Cardiac septum (tissue), 1 donor: ENCODE data around the gene WDR37. TPM values are rescaled to one million over a fixed set of nuclear protein-coding genes. Genes with fewer than 3 reads are reported as not detected.
"Not testable (repeated sequence)": the region's sequence is repeated elsewhere in the genome, so short reads cannot be mapped to it uniquely, and the experiment has no call there.

ENCODE experiments used
- DNase-seq: peaks from one replicate; pipeline ENCODE4 v3.0.0-alpha.2; 2020; ENCODE audit warnings: low spot score
- intact Hi-C: fragments of 100-400 bp; cut with DNase I; formaldehyde crosslinking; loops from one replicate; pipeline ENCODE4 v1.14.0; 2022
- total RNA-seq: library from RNA; stranded (reverse); fragmentation: NEBNext Ultra II Directional; extraction: Animal tissue kit (Norgen Biotek cat#: 25700); gene quantifications from one replicate; pipeline ENCODE4 v1.2.1, GENCODE V29; 2021
- donor health status: DM: no; HTN: no; CAD: no.

WDR37 gene
- total RNA-seq, 1 donor from 2014 or later = 28.1 TPM

DNA sequence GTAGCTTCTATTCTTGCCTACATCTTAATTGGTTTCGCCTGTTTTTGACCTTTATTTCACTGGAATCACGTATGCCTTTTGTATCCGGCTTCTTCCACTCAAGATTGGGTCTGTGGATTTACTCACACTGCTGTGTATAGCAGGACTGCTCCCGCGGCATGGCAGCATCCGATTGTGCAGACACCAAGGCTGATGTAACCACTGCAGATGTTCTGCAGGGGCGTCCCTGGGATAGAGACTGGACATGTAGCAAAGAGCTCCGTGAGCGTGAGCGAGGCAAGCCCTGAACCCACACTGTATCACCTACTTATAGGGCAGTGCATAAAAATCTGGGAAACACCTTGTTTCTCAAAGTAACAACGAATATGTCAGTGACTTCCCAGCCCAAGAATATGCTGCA lies 19.1 kb upstream of the WDR37 start:
- no peak for DNase-seq
- intact Hi-C loops = no loop called here

DNA sequence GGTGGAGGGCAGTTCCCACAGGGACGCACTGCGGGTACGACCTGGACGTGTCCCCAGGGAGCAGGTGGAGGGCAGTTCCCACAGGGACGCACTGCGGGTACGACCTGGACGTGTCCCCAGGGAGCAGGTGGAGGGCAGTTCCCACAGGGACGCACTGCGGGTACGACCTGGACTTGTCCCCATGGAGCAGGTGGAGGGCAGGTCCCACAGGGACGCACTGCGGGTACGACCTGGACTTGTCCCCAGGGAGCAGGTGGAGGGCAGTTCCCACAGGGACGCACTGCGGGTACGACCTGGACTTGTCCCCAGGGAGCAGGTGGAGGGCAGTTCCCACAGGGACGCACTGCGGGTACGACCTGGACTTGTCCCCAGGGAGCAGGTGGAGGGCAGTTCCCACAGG lies 17.4 kb upstream of the WDR37 start:
- intact Hi-C loops, DNase-seq: not testable (repeated sequence)

DNA sequence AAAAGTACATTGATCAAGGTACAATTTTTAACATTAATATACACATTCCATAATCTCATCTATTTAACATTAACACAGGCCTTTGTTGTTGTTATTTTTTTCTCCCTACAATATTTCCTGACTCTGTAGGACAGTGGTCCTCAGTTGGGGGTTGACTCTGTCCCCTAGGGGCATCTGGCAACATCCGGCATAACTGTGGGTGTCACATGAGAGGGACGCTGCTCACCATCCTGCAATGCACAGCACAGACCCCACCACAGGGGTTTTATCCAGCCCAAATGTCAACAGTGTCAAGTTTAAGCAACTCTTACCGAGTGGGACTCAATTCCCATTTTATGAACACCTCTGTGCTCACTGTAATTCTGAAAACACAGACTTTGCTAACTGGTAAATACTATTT lies 16.1 kb upstream of the WDR37 start:
- intact Hi-C loops = no loop called here
- no peak for DNase-seq

DNA sequence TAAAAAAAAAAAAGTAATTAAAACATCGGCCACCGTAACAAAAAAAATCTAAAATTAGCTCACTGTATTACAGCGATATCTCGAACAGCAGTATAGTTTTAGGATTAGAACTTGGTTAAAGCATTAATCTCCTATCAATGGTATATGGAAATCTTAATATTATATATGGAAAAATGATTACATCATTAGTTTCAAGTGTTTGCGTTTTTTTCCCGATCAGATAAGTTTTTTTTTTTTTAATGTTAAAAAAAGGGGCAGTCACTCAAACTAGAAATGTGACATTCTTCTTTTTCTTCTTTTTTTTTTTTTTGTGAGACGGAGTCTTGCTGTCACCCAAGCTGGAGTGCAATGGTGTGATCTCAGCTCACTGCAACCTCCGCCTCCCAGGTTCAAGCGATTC lies 14.7 kb upstream of the WDR37 start:
- no peak for DNase-seq
- intact Hi-C loops = no loop called here

DNA sequence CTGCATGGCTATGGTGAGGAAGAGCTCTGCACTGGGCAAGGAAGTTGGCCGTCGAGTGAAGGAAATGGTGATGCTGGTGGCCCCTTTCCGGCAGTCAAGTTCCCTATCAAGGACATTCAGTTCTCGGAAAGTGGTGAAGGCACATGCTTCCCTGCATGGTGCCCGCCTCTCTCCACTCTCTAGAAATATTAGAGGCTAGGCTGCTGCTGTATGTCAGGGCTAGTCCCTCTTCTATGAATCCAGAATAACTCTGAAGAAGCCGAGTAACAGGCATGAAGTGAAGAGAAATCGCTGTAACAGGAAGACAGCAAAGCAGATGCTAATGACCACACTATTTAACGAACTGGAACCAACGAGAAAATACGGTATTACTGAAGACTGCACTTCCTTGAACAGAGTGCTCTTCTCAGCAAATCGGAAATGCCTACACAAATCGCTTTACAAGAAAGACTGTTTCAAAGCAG lies 12.6 kb upstream of the WDR37 start:
- intact Hi-C loops = no loop called here
- peak; percentile 81 for DNase-seq

DNA sequence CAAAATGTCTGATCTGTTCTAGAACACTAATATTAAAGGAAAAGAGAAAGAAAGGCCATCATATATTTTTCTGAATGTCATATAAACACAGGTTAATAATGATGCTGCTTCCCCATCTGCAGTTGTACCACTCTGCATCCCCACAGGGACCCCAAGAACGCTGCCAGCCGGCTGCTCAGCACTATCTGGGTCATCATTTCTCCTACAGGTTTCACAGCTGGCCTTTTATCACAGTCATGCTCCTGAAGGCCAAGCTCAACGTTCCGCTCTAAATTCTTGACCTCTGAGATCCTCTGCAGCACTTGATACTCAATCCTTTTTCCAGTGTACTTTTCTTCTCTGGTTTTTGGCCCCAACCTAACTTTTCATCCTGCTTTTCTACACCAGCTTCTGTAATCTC lies 12.0 kb upstream of the WDR37 start:
- intact Hi-C loops = no loop called here
- no peak for DNase-seq

DNA sequence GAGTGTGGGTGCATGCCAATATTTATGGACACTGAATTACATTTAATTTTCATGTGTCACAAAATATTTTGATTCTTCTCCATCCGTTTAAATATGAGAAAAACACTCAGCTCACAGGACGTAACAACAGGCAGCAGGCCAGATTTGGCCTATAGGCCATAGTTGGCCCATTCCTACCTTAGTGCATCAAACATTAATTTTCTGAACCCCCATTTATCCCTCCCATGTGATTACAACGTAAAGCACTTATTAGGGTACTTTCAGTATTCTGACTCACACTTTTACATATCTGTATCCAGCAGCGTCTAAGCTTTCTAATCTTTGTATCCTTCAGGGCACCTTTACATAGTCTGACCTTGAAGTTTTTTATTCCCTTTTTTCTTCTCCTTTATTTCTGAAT lies 11.2 kb upstream of the WDR37 start:
- intact Hi-C loops = no loop called here
- no peak for DNase-seq

DNA sequence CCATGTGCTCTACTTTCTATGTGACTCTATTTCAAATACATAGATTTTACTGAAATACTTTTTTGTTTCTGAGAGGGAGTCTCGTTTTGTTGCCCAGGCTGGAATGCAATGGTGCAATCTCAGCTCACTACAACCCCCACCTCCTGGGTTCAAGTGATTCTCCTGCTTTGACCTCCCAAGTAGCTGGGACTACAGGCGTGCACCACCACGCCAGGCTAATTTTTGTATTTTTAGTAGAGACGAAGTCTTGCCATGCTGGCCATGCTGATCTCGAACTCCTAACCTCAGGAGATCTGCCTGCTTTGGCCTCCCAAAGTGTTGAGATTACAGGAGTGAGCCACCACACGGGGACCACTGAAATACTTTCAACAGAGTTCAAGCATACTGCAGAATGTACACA lies 10.8 kb upstream of the WDR37 start:
- no peak for DNase-seq
- intact Hi-C loops = no loop called here

DNA sequence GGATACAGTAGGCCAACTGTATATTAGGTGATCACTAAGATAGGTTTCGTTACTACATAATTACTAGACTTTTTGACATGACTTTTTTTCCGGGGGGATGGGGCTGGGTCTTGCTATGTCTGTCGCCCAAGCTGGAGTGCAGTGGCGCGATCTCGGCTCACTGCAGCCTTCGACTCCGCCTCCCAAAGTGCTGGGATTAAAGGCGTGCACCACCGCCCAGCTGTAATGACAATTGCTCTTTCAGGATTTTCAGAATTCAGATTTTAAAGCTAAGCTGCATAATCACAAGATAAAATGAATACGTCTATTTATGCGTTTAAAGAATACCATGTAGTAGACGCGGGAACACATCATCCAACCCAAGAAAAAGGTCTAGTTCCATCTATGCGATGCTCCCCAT lies 8.2 kb upstream of the WDR37 start:
- intact Hi-C loops = loop anchor here (2.0 kb wide), 1 partner anchor 59 kb away; the partner anchor contains the start of gene GTPBP4

DNA sequence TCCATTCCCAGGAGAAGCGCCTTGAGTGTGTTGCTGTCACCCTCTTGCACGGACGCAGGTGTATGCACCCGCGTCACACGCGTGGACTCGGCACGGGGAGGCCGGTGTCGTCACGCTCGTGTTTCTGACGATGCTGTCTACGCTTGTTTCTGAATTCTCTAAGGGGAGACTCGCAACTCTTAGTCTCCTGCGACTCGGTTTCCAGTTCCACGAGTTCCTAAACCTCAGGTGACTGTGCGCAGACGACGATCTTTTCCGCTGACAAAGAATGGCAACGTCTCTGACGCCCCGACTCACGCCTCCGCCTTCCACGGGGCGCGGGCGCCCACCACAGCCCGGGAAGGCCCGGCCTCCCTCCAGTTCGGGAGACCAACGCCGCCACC lies 7.8 kb upstream of the WDR37 start:
- intact Hi-C loops = loop anchor here (2.0 kb wide), 1 partner anchor 60 kb away; the partner anchor contains the start of gene GTPBP4

More for the DNA sequence above, 8.2 kb upstream of the WDR37 start:
- DNase-seq = no peak

DNA sequence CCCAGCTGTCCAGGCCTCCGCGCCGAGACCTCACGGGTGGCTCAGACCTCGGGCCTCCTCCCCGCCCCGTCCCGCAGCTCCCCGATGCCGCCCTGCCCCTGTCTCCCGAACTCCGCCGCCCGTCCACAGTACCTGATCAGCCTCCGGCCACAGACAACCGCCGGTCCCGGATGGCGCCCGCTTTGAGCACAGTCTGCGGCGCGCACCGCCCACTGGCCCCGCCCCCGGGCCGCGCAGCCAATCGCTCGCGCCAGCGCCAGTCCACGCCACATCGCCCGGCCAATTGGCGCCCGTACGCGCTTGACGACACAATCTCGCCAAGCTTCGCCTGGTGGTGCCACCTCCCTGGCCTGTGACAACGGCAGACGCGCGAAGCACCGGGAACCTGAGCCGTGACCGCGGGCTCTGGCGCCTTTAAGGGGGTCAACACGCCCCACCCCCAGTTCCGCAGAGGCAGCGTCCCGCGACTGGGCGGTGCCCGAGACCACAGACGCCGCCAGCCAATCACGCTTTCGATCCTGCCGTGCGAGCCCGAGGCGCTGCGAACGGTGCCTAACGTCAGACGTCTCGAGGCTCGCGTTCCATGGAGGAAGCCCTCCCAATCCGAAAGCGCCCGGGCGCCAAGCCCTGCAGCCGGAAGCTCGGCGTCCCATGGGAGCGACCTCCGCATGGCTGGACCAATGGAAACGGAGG lies 7.3 kb upstream of the WDR37 start, which contains the start of gene IDI1:
TSS of gene IDI1 (minus strand) at position 388 of the 693 bp plus-strand sequence. CDS start at position 272, 116 bp downstream.
- DNase-seq = peak; percentile 98
- intact Hi-C loops = loop anchor here (2.0 kb wide), 1 partner anchor 60 kb away; the partner anchor contains the start of gene GTPBP4

More for the DNA sequence above, 7.8 kb upstream of the WDR37 start:
- DNase-seq = no peak

DNA sequence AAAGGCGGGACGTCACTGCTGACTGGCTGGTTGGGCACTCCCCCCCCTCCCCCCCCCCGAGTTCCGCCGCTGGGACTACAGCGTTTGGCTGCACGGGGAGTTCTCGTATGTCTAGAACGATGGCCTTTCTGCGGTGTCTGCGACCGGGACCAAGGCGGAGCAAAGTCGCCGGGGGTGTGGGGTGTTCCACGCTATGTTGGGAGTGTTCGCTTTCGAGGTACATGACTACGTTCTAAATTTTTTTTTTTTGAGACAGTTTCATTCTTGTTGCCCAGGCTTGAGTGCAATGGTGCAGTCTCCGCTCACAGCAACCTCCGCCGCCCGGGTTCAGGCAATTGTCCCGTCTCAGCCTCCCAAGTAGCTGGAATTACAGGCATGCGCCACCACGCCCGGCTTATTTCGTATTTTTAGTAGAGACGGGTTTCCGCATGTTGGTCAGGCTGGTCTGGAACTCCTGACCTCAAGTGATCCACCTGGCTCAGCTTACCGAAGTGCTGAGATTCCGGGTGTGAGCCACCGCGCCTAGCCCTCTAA lies 6.7 kb upstream of the WDR37 start:
- intact Hi-C loops = loop anchor here (2.0 kb wide), 1 partner anchor 61 kb away; the partner anchor contains the start of gene GTPBP4
- DNase-seq = no peak

DNA sequence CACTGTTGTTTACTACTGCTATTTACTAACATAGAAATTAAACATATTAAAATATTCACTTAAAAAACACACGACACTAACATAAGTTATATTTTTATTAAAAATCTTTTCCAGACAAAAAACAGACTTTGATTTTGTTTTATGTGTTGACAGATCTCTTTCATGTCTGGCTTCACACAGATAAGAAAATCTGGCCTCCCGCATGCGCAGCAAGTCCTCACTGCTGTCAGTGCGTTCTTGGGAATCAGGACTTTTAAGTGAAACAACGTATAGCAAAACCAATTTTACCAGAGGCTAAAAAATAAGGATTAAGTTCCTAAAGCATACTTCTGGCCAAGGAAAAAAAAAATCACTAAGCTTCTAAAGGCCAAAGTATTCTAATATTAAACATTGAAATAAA lies 6.0 kb upstream of the WDR37 start:
- intact Hi-C loops = no loop called here
- DNase-seq = no peak

DNA sequence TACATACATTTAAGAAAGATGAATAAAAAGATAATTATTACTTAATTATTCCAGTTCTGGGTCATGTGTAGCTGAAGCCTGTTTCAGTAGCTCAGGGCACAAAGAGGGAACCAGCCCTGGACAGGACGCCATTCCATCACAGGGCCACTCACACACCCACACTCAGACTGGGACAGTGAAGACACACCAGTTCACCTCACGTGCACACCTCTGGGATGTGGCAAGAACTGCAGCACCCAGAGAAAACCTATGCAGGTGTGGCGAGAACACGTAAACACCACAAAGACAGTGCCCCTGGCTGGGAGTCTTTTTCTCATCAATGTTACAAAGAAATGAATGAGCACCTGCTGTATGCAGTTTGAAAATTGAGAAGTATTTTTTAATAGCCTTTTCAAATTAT lies 5.6 kb upstream of the WDR37 start:
- intact Hi-C loops = no loop called here
- no peak for DNase-seq

DNA sequence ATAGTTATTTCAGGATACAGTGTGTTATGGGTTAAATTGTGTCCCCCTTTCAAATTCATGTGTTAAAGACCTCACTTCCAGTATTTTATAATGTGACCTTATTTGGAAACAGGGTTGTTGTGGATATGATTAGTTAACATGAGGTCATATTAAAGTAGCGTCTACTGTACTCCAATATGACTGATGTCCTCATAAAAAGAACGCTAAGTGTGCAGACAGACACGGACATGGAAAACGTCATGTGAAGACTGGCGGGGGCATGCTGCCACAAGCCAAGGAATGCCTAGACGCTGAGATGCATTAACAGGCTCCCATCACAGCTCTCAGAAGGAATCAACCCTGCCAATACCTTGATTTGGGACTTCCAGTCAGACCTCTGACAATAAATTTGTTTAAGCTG lies 1.5 kb upstream of the WDR37 start:
- intact Hi-C loops = loop anchor here (5.0 kb wide), 1 partner anchor 122 kb away; the partner anchor contains the start of gene LARP4B
- no peak for DNase-seq

DNA sequence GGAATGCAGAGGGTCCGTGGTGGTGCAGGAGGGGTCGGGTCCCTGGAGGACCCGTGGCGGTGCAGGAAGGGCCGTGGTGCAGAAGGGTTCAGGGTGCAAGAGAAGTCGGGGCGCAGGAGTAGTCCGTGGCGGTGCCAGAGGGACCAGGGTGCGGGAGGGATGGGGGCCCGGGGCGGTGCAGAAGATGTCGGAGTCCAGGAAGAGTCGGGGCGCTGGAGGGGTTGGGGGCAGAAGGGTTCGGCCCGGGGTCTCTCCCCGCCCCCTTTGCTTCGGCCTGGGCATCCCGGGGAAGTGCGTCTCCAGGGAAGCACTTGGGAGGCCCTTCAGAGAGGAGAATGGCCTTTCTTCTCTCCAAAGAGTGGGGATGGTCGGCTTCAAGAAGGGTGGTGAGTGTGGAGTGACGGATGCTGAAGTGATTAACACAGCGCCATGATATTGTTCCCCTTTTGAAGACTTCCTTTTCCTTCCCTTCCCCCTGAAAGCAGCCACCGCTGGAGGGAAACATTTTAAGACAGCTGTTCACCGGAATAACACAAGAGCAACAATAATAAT lies 997 bp downstream of the WDR37 start:
- intact Hi-C loops = loop anchor here (5.0 kb wide), 1 partner anchor 125 kb away; the partner anchor contains the start of gene LARP4B
- no peak for DNase-seq

DNA sequence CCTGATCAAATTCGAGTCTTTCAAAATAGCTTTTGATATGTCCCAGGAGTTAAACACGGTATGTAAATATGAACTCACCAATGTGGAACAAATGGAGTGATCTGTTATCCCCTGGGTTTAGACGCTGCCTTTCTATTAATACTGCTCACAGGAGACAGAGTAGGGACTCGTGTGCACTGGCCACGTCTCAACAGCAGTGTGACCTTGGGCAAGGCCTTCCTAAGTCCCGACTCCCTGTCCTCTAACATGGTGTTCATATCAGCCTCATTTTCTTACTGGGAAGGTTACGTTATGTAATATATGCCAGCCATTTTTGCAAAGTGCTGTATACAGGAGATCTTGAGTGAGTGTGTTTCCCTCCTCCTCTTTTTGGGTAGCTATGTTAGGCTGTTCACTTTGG lies 1.8 kb downstream of the WDR37 start:
- DNase-seq = no peak
- intact Hi-C loops = loop anchor here (5.0 kb wide), 1 partner anchor 126 kb away; the partner anchor contains the start of gene LARP4B

DNA sequence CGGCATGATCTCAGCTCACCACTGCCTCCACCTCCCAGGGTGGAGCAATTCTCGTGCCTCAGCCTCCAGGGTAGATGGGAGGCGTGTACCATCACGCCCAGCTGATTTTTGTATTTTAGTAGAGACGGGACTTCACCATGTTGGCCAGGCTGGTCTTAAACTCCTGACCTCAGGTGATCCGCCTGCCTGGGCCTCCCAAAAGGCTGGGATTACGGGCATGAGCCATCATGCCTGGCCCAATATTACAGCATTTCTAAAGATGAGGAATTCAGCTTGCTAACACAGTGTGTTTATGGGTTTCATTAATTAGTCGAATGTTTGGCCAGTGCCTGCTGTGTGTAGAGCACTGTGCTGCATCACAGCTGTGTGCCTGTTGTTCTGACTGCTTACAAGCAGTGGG lies 3.7 kb downstream of the WDR37 start:
- no peak for DNase-seq
- intact Hi-C loops = loop anchor here (5.0 kb wide), 1 partner anchor 128 kb away; the partner anchor contains the start of gene LARP4B

DNA sequence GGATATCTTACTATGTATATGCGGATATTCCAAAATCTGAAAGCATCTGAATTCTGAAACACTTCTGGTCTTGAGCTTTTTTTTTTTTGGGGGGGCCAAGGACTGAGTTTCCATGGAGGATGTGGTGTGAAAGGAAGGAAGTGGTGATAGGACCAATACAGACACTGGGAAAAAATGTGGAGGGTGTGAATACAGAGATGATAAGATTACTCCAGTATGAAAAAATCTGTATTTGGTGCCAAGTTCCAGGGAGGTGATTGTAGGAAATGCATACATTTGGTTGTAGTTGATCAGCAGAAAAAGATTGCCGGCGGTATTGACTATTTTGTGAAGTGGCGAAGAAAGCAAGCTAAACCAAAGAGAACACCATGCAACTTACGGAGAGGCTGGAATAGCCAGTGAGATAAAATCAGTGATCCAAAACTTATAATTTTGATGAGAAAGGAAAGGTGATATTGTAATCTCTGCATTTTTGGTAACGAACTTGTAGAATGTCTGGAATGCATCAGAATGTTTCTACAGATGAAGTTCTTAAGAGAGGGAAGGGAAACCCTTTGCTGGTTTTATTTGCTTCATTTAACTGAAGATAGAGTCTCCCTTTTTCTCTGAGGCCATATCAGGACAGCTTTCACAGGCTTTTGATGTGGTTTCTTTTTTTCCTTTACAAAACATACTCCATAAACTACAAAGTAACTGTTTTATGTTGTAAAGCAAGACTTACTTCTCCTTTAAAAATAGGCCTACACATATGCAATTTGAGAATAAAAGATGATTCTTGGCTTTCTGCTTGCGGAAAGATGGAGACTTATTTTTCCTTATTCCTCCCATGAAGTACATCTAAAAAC lies 6.0 kb downstream of the WDR37 start:
- no peak for DNase-seq

More for the DNA sequence above, 6.0 kb downstream of the WDR37 start:
- intact Hi-C loops = no loop called here
